Thoracic aorta (tissue), 2 donors: Measurements from ENCODE around the gene ADGB. TPM values are rescaled to one million over a fixed set of nuclear protein-coding genes. Genes with fewer than 3 reads are reported as not detected.

Source experiments
- ATAC-seq: fragments of 150-250 bp; one replicate; pipeline ENCODE4 v1.8.0; 2017; ENCODE audit warnings: low read depth; ENCODE audit not compliant: insufficient number of reproducible peaks, low FRiP score
- DNase-seq: peaks from one replicate; pipeline ENCODE4 v3.0.0-alpha.2; 2020; ENCODE audit warnings: low spot score
- H3K27ac ChIP-seq, 2 donors: fragments of 200-600 bp; sonication (generic); 1 replicate in 1 of 2; 2 replicates in 1 of 2; pipeline ENCODE4 v1.5.1; 2016; ENCODE audit warnings: mild to moderate bottlenecking in 2 of 2, moderate library complexity in 2 of 2
- H3K27me3 ChIP-seq: fragments of 200-600 bp; sonication (generic); replicated peaks from 2 replicates; pipeline ENCODE4 v1.6.0; 2016; ENCODE audit warnings: mild to moderate bottlenecking; ENCODE audit not compliant: insufficient read depth
- H3K36me3 ChIP-seq: fragments of 200-600 bp; sonication (generic); one replicate; pipeline ENCODE4 v1.5.1; 2016
- H3K4me1 ChIP-seq, 2 donors: fragments of 200-600 bp; sonication (generic); 1 replicate in 1 of 2; 2 replicates in 1 of 2; pipeline versions ENCODE4 v1.5.1 to v1.6.0; 2016; ENCODE audit warnings: low read depth in 2 of 2, mild to moderate bottlenecking in 1 of 2; ENCODE audit not compliant: control insufficient read depth in 1 of 2
- H3K4me3 ChIP-seq: fragments of 200-600 bp; sonication (generic); 2 replicates; pipeline ENCODE4 v1.5.1; 2016; ENCODE audit warnings: mild to moderate bottlenecking
- H3K9me3 ChIP-seq: fragments of 200-600 bp; sonication (generic); 2 replicates; pipeline ENCODE4 v1.5.1; 2016
- CTCF ChIP-seq: fragments of 200-600 bp; sonication (generic); IDR thresholded peaks from one replicate; pipeline ENCODE4 v1.5.1; 2019; ENCODE audit warnings: antibody characterized with exemption
- total RNA-seq, 2 donors: library from RNA; depleted of rRNA; stranded (reverse); fragments of >200 nt; gene quantifications; one replicate each; pipeline versions ENCODE4 v1.1.0 to v1.2.3, GENCODE V29; 2016

The ADGB gene
- total RNA-seq, 2 donors from 2014 or later, result not detected

- DNase-seq (no peak), ATAC-seq (no peak)
- TF ChIP-seq CTCF, result no peak
- Histone ChIP-seq H3K36me3 (no peaks in the 10 kb centered on the region), H3K27ac (no peak overlapping the region), H3K4me3 (no peak overlapping the region), H3K4me1 (no peaks in the 10 kb centered on the region), H3K27me3 (no peaks in the 10 kb centered on the region), H3K9me3 (no peaks in the 10 kb centered on the region)
Measured at GRCh38 chr6:146670161-146670560, 71.4 kb downstream of the ADGB start.

- no peaks in the 10 kb centered on the region for H3K9me3 ChIP-seq
- H3K27ac ChIP-seq, result no peak overlapping the region
- ATAC-seq (no peak), DNase-seq (no peak)
- H3K27me3 ChIP-seq, result no peaks in the 10 kb centered on the region
- no peaks in the 10 kb centered on the region for H3K36me3 ChIP-seq
- no peaks in the 10 kb centered on the region for H3K4me1 ChIP-seq
- no peak for TF ChIP-seq CTCF
- no peak overlapping the region for H3K4me3 ChIP-seq
Measured at GRCh38 chr6:146673069-146673468, 74.3 kb downstream of the ADGB start.

GRCh38 chr6:146679386-146679785, 80.6 kb downstream of the ADGB start:
- H3K27ac ChIP-seq, result no peak overlapping the region
- no peaks in the 10 kb centered on the region for H3K27me3 ChIP-seq
- no peaks in the 10 kb centered on the region for H3K9me3 ChIP-seq
- H3K4me1 ChIP-seq, result no peaks in the 10 kb centered on the region
- no peaks in the 10 kb centered on the region for H3K36me3 ChIP-seq
- DNase-seq (no peak), ATAC-seq (no peak)
- no peak for TF ChIP-seq CTCF
- H3K4me3 ChIP-seq, result no peak overlapping the region

GRCh38 chr6:146682919-146683318, 84.1 kb downstream of the ADGB start:
- Histone ChIP-seq H3K36me3 (no peaks in the 10 kb centered on the region), H3K4me3 (no peak overlapping the region), H3K9me3 (no peaks in the 10 kb centered on the region), H3K4me1 (no peaks in the 10 kb centered on the region), H3K27me3 (no peaks in the 10 kb centered on the region), H3K27ac (no peak overlapping the region)
- no peak for TF ChIP-seq CTCF
- DNase-seq (no peak), ATAC-seq (no peak)

GRCh38 chr6:146689806-146690205, 91.0 kb downstream of the ADGB start:
- ATAC-seq, result no peak
- no peak for DNase-seq
- Histone ChIP-seq H3K9me3 (no peaks in the 10 kb centered on the region), H3K27ac (no peak overlapping the region), H3K4me3 (no peak overlapping the region), H3K4me1 (no peaks in the 10 kb centered on the region), H3K36me3 (no peaks in the 10 kb centered on the region), H3K27me3 (no peaks in the 10 kb centered on the region)
- TF ChIP-seq CTCF, result no peak
